Neural cell (in vitro differentiated cells): Measurements from ENCODE around the gene RFX2.

Experiments
- EZH2 ChIP-seq: fragments of 200-600, 300-800 bp; shearing (Covaris generic), sonication (generic); IDR thresholded peaks from 2 replicates; pipeline ENCODE4 v1.6.1; 2014; ENCODE audit warnings: antibody characterized with exemption, low read length, borderline replicate concordance, mild to moderate bottlenecking; ENCODE audit not compliant: insufficient read depth, poor library complexity, severe bottlenecking
- TF ChIP-seq, protein P1 (sequence below): fragments of 450-650 bp; IDR thresholded peaks from 2 replicates; pipeline ENCODE4 v1.5.1; 2014; ENCODE audit warnings: antibody characterized with exemption, mild to moderate bottlenecking, moderate library complexity; ENCODE audit not compliant: poor library complexity, severe bottlenecking

DNA sequence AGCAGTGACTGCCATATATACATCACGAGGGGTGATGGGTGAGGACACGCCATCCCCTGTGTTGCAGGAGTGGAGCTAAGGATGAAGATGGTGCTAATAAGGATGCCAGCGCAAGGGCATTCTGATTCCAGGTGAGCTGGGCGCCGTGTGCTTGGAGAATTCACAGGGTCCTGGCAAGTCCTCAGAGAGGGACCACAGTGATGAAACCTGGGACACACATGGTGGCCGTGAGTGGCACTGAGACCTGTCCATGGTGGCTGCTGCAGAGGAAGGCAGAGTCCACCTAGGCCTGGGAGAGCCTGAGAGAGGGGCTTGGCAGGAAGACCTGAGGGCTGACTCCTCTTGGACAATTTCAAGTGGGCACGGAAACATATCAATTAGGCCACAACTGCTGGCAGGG lies 65.2 kb downstream of the RFX2 start:
- no peak for TF ChIP-seq EZH2
- TF ChIP-seq, protein P1, sequence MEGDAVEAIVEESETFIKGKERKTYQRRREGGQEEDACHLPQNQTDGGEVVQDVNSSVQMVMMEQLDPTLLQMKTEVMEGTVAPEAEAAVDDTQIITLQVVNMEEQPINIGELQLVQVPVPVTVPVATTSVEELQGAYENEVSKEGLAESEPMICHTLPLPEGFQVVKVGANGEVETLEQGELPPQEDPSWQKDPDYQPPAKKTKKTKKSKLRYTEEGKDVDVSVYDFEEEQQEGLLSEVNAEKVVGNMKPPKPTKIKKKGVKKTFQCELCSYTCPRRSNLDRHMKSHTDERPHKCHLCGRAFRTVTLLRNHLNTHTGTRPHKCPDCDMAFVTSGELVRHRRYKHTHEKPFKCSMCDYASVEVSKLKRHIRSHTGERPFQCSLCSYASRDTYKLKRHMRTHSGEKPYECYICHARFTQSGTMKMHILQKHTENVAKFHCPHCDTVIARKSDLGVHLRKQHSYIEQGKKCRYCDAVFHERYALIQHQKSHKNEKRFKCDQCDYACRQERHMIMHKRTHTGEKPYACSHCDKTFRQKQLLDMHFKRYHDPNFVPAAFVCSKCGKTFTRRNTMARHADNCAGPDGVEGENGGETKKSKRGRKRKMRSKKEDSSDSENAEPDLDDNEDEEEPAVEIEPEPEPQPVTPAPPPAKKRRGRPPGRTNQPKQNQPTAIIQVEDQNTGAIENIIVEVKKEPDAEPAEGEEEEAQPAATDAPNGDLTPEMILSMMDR, result no peak
